ENCODE data around the gene GLMN. TPM values are rescaled to one million over a fixed set of nuclear protein-coding genes. Genes with fewer than 3 reads are reported as not detected.

The GLMN gene
- total RNA-seq, 1 experiment from 2014 or later: 23.6 TPM

DNA sequence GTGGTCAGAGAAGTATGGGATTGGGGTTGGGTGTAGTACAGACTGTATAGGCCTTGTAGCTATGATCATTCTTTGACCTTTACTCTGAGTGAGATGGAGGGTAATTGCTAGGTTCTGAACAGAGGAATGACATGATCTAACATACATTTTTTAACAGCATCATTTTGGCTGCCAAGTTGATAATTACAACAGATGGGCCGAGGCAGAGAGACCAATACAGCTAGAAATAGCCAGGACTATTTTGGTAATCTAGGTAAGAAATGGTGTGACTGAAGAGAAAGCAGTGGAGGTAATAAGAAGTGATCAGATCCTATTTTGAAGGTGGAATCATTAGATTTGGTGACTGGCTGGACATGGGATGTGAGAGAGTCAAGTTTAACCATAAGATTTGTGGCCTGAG, 43.6 kb upstream of the GLMN start:
- no peaks in the 10 kb centered on the region for H3K9me3 Mint-ChIP-seq
- H3K27me3 Mint-ChIP-seq (ENCODE audit: low read depth): no peaks in the 10 kb centered on the region
- TF ChIP-seq, protein P1, sequence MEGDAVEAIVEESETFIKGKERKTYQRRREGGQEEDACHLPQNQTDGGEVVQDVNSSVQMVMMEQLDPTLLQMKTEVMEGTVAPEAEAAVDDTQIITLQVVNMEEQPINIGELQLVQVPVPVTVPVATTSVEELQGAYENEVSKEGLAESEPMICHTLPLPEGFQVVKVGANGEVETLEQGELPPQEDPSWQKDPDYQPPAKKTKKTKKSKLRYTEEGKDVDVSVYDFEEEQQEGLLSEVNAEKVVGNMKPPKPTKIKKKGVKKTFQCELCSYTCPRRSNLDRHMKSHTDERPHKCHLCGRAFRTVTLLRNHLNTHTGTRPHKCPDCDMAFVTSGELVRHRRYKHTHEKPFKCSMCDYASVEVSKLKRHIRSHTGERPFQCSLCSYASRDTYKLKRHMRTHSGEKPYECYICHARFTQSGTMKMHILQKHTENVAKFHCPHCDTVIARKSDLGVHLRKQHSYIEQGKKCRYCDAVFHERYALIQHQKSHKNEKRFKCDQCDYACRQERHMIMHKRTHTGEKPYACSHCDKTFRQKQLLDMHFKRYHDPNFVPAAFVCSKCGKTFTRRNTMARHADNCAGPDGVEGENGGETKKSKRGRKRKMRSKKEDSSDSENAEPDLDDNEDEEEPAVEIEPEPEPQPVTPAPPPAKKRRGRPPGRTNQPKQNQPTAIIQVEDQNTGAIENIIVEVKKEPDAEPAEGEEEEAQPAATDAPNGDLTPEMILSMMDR (conservative IDR thresholded peaks at IDR 0.05): no peak

More for the DNA sequence above, 43.6 kb upstream of the GLMN start:
- H3K4me1 Mint-ChIP-seq: no peaks in the 10 kb centered on the region
- no peaks in the 10 kb centered on the region for H3K79me1 ChIP-seq (ENCODE audit: insufficient read depth, low read depth, low read length, poor library complexity, severe bottlenecking)
- no peaks in the 10 kb centered on the region for H3K79me2 ChIP-seq (ENCODE audit: insufficient read depth, low read length)
- no peak overlapping the region for H3K9ac ChIP-seq (ENCODE audit: extremely low read depth, insufficient read length, low read length)
- no peak overlapping the region for H4K8ac ChIP-seq (replicated peaks; ENCODE audit: insufficient read length, low read depth, low read length)
- no peaks in the 10 kb centered on the region for H3K23me2 ChIP-seq (ENCODE audit: insufficient read length, low read depth, low read length, poor library complexity, severe bottlenecking)
- no peak overlapping the region for H2AFZ ChIP-seq (ENCODE audit: low read length)
- no peak overlapping the region for H2BK120ac ChIP-seq (ENCODE audit: low read depth, low read length, poor library complexity, severe bottlenecking)
- H3K9me3 ChIP-seq (ENCODE audit: control insufficient read depth, low read depth, low read length): no peaks in the 10 kb centered on the region
- no peak overlapping the region for H3K27ac Mint-ChIP-seq
- no peak overlapping the region for H4K91ac ChIP-seq (ENCODE audit: insufficient read length, low read depth, low read length)
- H3K18ac ChIP-seq (ENCODE audit: insufficient read length, low read depth, low read length): no peak overlapping the region
- peaks cover 0 to 23% (median 13%) of the 10 kb centered on the region in 3 experiments; a peak in 4 of 7 replicates for H3K36me3 Mint-ChIP-seq (ENCODE audit: insufficient read depth in 1 of 3, low read depth in 3 of 3)
- no peak overlapping the region for H3K23ac ChIP-seq (ENCODE audit: insufficient read length, low read depth, low read length)
- H2BK15ac ChIP-seq (ENCODE audit: low read depth, low read length): no peak overlapping the region
- no peak overlapping the region for H3K56ac ChIP-seq (ENCODE audit: insufficient read length, low read depth, low read length)
- H2BK12ac ChIP-seq (ENCODE audit: insufficient read length, low read depth, low read length): no peak overlapping the region
- H3K27ac ChIP-seq (ENCODE audit: insufficient read length, low read depth, low read length): no peak overlapping the region
- no peaks in the 10 kb centered on the region for H3K4me1 ChIP-seq (ENCODE audit: insufficient read depth, low read length)
- no peak overlapping the region for H3K14ac ChIP-seq (ENCODE audit: insufficient read depth, low read length)
- no CpG with 5 or more reads among the region's 1 CpG for WGBS (ENCODE audit: extremely low coverage, insufficient read length, low lambda C conversion rate)
- H3K27me3 ChIP-seq (ENCODE audit: insufficient read depth, low read length): no peaks in the 10 kb centered on the region
- H3K4ac ChIP-seq (ENCODE audit: low read depth, low read length): no peak overlapping the region
- DNase-seq: no peak
- H3T11ph ChIP-seq (ENCODE audit: low read length): no peak overlapping the region
- H3K4me2 ChIP-seq (ENCODE audit: insufficient read depth, insufficient read length, low read length): no peak overlapping the region
- H4K20me1 ChIP-seq (ENCODE audit: control insufficient read depth, insufficient read depth, insufficient read length): no peaks in the 10 kb centered on the region
- H3K4me3 Mint-ChIP-seq: no peak overlapping the region
- no peak overlapping the region for H2BK20ac ChIP-seq (ENCODE audit: low read depth, low read length, poor library complexity, severe bottlenecking)
- no peak overlapping the region for H2AK5ac ChIP-seq (ENCODE audit: insufficient read length, low read length)
- no peak overlapping the region for H2BK5ac ChIP-seq (ENCODE audit: insufficient read length, low read length)
- H4K5ac ChIP-seq (ENCODE audit: insufficient read length, low read depth, low read length): no peak overlapping the region
